Measurements from ENCODE around the gene TOB1. TPM values are rescaled to one million over a fixed set of nuclear protein-coding genes. Genes with fewer than 3 reads are reported as not detected.
"Not testable (repeated sequence)": the region's sequence is repeated elsewhere in the genome, so short reads cannot be mapped to it uniquely, and the experiment has no call there.

Gene TOB1
- total and polyA plus RNA-seq, 2 donors (not counting 1 experiment from before 2014, with no cell fraction given), result 22.0 to 40.5 TPM

DNA sequence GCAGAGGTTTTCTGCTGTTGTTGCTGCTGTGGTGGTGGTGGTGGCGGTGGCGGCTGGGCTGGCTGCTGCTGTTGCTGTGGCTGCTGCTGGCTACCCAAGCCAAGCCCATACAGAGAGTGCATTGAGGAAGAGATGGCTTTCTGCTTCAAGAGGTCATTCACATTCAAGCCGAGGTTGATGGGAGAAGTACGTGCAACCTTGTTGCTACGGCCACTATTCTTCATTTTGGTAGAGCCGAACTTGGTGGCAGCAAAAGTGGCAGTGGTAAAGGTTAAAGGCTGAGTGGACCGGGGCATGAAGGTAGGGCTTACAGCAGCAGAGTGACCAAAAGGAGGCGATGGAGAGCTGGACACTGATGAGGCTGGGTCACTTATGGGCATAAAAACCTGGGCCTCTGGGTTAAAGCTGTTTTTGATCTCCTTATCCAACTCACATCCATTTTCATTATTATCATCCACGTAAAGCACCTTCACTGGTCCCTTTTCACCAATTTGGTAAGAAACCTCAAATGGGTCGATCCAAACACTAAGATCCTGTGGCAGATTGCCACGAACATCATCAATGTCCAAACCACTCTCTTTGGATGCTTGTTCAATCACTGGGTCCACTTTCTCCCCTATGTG lies 2.8 kb downstream of the TOB1 start:
- peak overlapping the region in 2 of 4 experiments; percentile 94 to 96 for H3K4me3 ChIP-seq (replicated peaks in 1 of 4; ENCODE audit: control extremely low read depth in 1 of 4, insufficient read depth in 1 of 4, low read depth in 3 of 4, low read length in 4 of 4)
- H3K4me2 ChIP-seq (ENCODE audit: extremely low read depth, insufficient read depth, low read length), result peak overlapping the region; percentile 82
- no peaks in the 10 kb centered on the region for H3K27me3 ChIP-seq (ENCODE audit: control insufficient read depth, insufficient read depth, low read length)
- H3K79me2 ChIP-seq (ENCODE audit: control insufficient read depth, insufficient read depth, low read length), result peaks cover 34% of the 10 kb centered on the region
- H2AFZ ChIP-seq (ENCODE audit: low read length), result no peak overlapping the region
- no peak overlapping the region for H3K9ac ChIP-seq (ENCODE audit: insufficient read depth, low read length)
- no peak overlapping the region for H3K27ac ChIP-seq (ENCODE audit: insufficient read depth, low read length)
- TF ChIP-seq, protein P1, sequence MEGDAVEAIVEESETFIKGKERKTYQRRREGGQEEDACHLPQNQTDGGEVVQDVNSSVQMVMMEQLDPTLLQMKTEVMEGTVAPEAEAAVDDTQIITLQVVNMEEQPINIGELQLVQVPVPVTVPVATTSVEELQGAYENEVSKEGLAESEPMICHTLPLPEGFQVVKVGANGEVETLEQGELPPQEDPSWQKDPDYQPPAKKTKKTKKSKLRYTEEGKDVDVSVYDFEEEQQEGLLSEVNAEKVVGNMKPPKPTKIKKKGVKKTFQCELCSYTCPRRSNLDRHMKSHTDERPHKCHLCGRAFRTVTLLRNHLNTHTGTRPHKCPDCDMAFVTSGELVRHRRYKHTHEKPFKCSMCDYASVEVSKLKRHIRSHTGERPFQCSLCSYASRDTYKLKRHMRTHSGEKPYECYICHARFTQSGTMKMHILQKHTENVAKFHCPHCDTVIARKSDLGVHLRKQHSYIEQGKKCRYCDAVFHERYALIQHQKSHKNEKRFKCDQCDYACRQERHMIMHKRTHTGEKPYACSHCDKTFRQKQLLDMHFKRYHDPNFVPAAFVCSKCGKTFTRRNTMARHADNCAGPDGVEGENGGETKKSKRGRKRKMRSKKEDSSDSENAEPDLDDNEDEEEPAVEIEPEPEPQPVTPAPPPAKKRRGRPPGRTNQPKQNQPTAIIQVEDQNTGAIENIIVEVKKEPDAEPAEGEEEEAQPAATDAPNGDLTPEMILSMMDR (conservative IDR thresholded peaks at IDR 0.05 in 1 of 2, IDR thresholded peaks at IDR 0.05 in 1 of 2; ENCODE audit: low read depth in 1 of 2, low read length in 2 of 2), result peak; percentile 49 to 69
- no peak for TF ChIP-seq EZH2 (IDR thresholded peaks at IDR 0.05; ENCODE audit: low read length, missing control alignments)
- peak in 1 of 2 donors; percentile 49 for DNase-seq (ENCODE audit: low read depth in 2 of 2)
- no peaks in the 10 kb centered on the region for H3K9me3 ChIP-seq (ENCODE audit: control insufficient read depth, insufficient read depth, low read depth, low read length)
- H4K20me1 ChIP-seq (ENCODE audit: control insufficient read depth, extremely low read depth, insufficient read depth, low read length), result no peaks in the 10 kb centered on the region
- H3K36me3 ChIP-seq (ENCODE audit: control insufficient read depth, insufficient read depth, low read length), result peaks cover 7% of the 10 kb centered on the region
- peaks cover 5% of the 10 kb centered on the region for H3K4me1 ChIP-seq (ENCODE audit: control insufficient read depth, extremely low read depth, insufficient read depth, low read length)

- no peak overlapping the region for H3K27ac ChIP-seq (ENCODE audit: insufficient read depth, low read length)
- H3K9me3 ChIP-seq (ENCODE audit: control insufficient read depth, insufficient read depth, low read depth, low read length), result no peaks in the 10 kb centered on the region
- no peak for DNase-seq (ENCODE audit: low read depth in 2 of 2)
- H3K4me3 ChIP-seq (replicated peaks in 1 of 4; ENCODE audit: control extremely low read depth in 1 of 4, insufficient read depth in 1 of 4, low read depth in 3 of 4, low read length in 4 of 4), result peak overlapping the region in 1 of 4 experiments; percentile 94
- H3K4me1 ChIP-seq (ENCODE audit: control insufficient read depth, extremely low read depth, insufficient read depth, low read length), result peaks cover under 1% of the 10 kb centered on the region
- no peaks in the 10 kb centered on the region for H4K20me1 ChIP-seq (ENCODE audit: control insufficient read depth, extremely low read depth, insufficient read depth, low read length)
- no peaks in the 10 kb centered on the region for H3K27me3 ChIP-seq (ENCODE audit: control insufficient read depth, insufficient read depth, low read length)
- no peak overlapping the region for H3K9ac ChIP-seq (ENCODE audit: insufficient read depth, low read length)
- peaks cover 34% of the 10 kb centered on the region for H3K79me2 ChIP-seq (ENCODE audit: control insufficient read depth, insufficient read depth, low read length)
- H3K36me3 ChIP-seq (ENCODE audit: control insufficient read depth, insufficient read depth, low read length), result peaks cover 7% of the 10 kb centered on the region
- no peak overlapping the region for H2AFZ ChIP-seq (ENCODE audit: low read length)
- H3K4me2 ChIP-seq (ENCODE audit: extremely low read depth, insufficient read depth, low read length), result no peak overlapping the region
- no peak for TF ChIP-seq EZH2 (IDR thresholded peaks at IDR 0.05; ENCODE audit: low read length, missing control alignments)
- TF ChIP-seq, protein P1 (conservative IDR thresholded peaks at IDR 0.05 in 1 of 2, IDR thresholded peaks at IDR 0.05 in 1 of 2; ENCODE audit: low read depth in 1 of 2, low read length in 2 of 2), result no peak
Measured at GRCh38 chr17:50861822-50862528, 4.2 kb downstream of the TOB1 start.

DNA sequence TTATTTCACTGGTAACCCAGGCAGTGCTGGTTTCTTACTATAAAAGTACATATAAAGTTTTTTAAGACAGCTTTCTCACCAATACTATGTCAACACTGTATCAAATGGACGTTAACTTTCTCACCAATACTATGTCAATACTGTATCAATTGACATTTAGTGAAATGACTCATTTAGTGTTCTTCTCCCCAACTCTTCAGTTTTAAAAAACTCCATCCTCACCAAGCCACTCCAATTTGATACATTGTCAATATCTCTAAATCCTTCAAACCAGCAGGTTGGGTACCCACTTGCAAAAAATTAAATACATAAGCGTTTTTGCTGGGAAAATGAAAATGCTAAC lies 4.8 kb downstream of the TOB1 start:
- Histone ChIP-seq H3K27me3 (ENCODE audit: control insufficient read depth, insufficient read depth, low read length) (no peaks in the 10 kb centered on the region), H3K9me3 (ENCODE audit: control insufficient read depth, insufficient read depth, low read depth, low read length) (no peaks in the 10 kb centered on the region), H3K4me2 (ENCODE audit: extremely low read depth, insufficient read depth, low read length) (no peak overlapping the region), H3K27ac (ENCODE audit: insufficient read depth, low read length) (no peak overlapping the region), H3K9ac (ENCODE audit: insufficient read depth, low read length) (no peak overlapping the region), H3K36me3 (ENCODE audit: control insufficient read depth, insufficient read depth, low read length) (peaks cover 7% of the 10 kb centered on the region), H4K20me1 (ENCODE audit: control insufficient read depth, extremely low read depth, insufficient read depth, low read length) (no peaks in the 10 kb centered on the region), H3K4me1 (ENCODE audit: control insufficient read depth, extremely low read depth, insufficient read depth, low read length) (no peaks in the 10 kb centered on the region), H3K79me2 (ENCODE audit: control insufficient read depth, insufficient read depth, low read length) (peaks cover 34% of the 10 kb centered on the region), H3K4me3 (replicated peaks in 1 of 4; ENCODE audit: control extremely low read depth in 1 of 4, insufficient read depth in 1 of 4, low read depth in 3 of 4, low read length in 4 of 4) (no peak overlapping the region), H2AFZ (ENCODE audit: low read length) (no peak overlapping the region)
- TF ChIP-seq EZH2 (IDR thresholded peaks at IDR 0.05; ENCODE audit: low read length, missing control alignments), result no peak
- TF ChIP-seq, protein P1 (conservative IDR thresholded peaks at IDR 0.05 in 1 of 2, IDR thresholded peaks at IDR 0.05 in 1 of 2; ENCODE audit: low read depth in 1 of 2, low read length in 2 of 2), result no peak
- DNase-seq (ENCODE audit: low read depth in 2 of 2), result no peak

DNA sequence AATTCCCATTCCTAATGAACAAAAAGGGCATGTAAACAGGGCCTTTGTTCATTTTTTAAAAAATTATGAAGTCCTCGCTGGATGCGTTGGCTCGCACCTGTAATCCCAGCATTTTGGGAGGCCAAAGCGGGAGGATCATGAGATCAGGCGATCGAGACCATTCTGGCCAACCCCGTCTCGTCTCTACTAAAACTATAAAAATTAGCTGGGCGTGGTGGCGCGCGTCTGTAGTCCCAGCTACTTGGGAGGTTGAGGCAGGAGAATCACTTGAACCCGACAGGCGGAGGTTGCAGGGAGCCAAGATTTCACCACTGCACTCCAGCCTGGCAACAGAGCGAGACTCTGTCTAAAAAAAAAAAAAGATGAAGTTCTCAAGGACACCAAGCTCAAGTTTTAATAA lies 6.4 kb downstream of the TOB1 start:
- not testable (repeated sequence) for H3K4me3 ChIP-seq (replicated peaks in 1 of 4; ENCODE audit: control extremely low read depth in 1 of 4, insufficient read depth in 1 of 4, low read depth in 3 of 4, low read length in 4 of 4); H3K36me3 ChIP-seq (ENCODE audit: control insufficient read depth, insufficient read depth, low read length); H3K4me2 ChIP-seq (ENCODE audit: extremely low read depth, insufficient read depth, low read length); H3K9me3 ChIP-seq (ENCODE audit: control insufficient read depth, insufficient read depth, low read depth, low read length); H2AFZ ChIP-seq (ENCODE audit: low read length); DNase-seq (ENCODE audit: low read depth in 2 of 2); H3K4me1 ChIP-seq (ENCODE audit: control insufficient read depth, extremely low read depth, insufficient read depth, low read length); H3K27me3 ChIP-seq (ENCODE audit: control insufficient read depth, insufficient read depth, low read length); H3K27ac ChIP-seq (ENCODE audit: insufficient read depth, low read length); H4K20me1 ChIP-seq (ENCODE audit: control insufficient read depth, extremely low read depth, insufficient read depth, low read length); H3K9ac ChIP-seq (ENCODE audit: insufficient read depth, low read length)
- H3K79me2 ChIP-seq (ENCODE audit: control insufficient read depth, insufficient read depth, low read length), result peaks cover 21% of the 10 kb centered on the region

Data from fibroblast of lung (primary cell).